A549 (cell line): ENCODE measurements around the gene PDGFC.

ENCODE experiments used
- CTCF ChIP-seq: fragments of >200 bp; sonication (Bioruptor Twin); formaldehyde crosslinking; IDR thresholded peaks from 3 replicates; pipeline ENCODE4 v1.5.1; 2016
- EP300 ChIP-seq, 2 experiments: fragments of >200 bp; sonication (Bioruptor Twin); formaldehyde crosslinking; IDR thresholded peaks; 2 replicates in 1 of 2; 3 replicates in 1 of 2; pipeline ENCODE4 v1.6.1; 2016 to 2017
- POLR2A ChIP-seq: IDR thresholded peaks from 2 replicates; pipeline ENCODE4 v1.6.1; 2012; ENCODE audit warnings: mild to moderate bottlenecking, low read length
- TF ChIP-seq, protein P1 (sequence below): fragments of 450-650 bp; IDR thresholded peaks from 2 replicates; pipeline ENCODE4 v1.6.1; 2014; ENCODE audit warnings: antibody characterized with exemption

DNA sequence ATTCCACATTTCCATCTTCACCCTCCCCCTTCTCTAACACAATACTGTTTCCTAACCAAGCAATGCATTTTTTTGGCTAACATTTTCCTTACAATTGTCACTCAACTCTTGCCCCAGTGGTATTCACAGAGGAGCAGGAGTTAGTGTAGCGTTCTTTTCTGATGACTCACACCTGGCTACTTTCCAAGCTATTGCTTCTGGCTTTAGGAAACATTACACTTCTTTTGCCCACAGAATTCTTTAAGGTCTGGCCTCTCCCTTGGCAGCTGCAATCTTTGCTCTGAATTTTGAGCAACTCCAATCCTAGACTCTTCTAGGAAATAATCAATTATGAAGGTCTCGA is 27.5 kb upstream of the PDGFC start:
- TF ChIP-seq POLR2A (no peak), EP300 (IDR thresholded peaks at IDR 0.05) (no peak), CTCF (no peak)
- TF ChIP-seq, protein P1, sequence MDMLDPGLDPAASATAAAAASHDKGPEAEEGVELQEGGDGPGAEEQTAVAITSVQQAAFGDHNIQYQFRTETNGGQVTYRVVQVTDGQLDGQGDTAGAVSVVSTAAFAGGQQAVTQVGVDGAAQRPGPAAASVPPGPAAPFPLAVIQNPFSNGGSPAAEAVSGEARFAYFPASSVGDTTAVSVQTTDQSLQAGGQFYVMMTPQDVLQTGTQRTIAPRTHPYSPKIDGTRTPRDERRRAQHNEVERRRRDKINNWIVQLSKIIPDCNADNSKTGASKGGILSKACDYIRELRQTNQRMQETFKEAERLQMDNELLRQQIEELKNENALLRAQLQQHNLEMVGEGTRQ: no peak
